H54 (cell line): ENCODE data around the gene PLCL1.

Experiments used
- DNase-seq: peaks from one replicate; pipeline ENCODE4 v3.0.0; 2011; ENCODE audit warnings: low spot score, mixed read lengths; ENCODE audit not compliant: insufficient read length
- FAIRE-seq: peaks from 3 replicates; lab custom pipeline; 2011; peaks lifted over from hg19 to GRCh38; lab: Jason Lieb, UNC
- POLR2A ChIP-seq: IDR thresholded peaks from 2 replicates; pipeline ENCODE4 v1.6.1; 2011; ENCODE audit warnings: low read depth, mild to moderate bottlenecking, low read length

The PLCL1 gene

DNA sequence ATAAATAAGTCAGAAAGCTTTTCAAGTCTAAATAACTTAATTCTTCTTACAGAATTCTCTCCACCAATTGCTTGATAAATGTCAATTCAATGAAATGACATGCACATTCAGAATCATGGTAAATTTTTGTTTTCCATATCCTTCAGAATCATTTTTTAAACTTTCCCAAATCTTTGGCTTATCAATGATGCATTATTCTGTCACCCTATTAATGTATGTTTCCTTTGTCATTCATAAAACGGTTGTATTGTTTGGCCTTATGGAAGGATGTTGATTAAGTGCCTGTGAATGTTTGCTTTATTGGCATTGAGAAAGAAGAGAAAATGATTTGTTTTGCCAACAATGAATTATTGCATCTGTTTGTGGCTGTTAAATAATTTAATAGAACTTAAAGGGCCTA lies 260.9 kb downstream of the PLCL1 start:
- TF ChIP-seq POLR2A: no peak
- DNase-seq (no peak), FAIRE-seq (no peak)

DNA sequence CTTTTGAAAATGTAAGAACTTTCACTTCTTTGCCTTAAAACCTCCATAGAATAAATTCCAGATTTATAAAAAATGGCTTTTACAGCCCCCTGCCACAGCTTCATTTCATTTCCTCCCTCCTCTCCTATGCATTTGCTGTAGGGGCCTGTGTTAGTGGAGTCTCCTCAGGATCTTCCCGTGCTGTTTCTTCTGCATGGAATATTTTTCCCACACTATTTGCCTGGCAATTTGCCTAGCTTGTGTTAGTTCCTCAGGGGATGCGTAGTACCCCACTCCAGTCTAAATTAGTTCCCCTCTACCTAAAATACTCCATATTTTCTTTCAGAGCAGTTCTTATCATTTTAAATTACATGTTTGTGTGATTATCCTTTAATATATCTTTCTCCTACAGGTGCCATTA lies 262.2 kb downstream of the PLCL1 start:
- no peak for TF ChIP-seq POLR2A
- FAIRE-seq (no peak), DNase-seq (no peak)

DNA sequence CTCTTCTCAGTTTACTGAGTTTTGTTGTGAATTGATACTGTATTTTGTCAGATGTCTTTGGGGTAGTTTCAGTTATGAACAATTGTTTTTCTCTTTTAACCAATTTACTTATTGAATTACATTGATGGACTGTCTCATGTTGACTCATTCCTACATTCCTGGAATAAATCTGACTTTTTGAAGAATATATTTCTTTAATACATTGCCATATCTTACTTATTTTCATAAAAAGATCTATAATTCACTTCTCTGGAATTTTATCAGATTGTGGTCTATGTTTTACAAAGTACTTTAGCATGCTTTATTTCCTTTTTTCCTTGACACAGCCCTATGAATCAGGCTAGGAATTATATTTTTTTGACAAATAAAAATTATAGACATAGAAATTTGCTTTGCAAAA lies 268.3 kb downstream of the PLCL1 start:
- FAIRE-seq (no peak), DNase-seq (no peak)
- no peak for TF ChIP-seq POLR2A

DNA sequence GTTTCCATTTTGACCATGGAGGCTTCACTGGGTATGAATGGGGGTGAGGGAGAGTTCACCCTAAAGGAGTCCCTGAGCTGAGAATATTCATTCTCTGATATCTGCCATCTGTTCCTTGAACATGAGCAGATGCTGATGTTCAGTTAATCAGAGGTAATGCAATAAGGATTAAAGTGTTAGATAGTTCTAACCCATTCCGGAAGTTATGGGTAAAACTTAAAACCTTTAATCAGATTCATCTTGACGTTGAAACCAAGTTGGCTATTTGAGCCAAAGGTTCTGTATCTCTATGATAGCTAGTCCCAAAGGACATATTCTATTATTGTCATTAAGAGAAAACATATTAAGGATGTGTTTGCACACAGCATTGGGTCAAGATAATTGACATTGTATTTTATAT lies 268.9 kb downstream of the PLCL1 start:
- FAIRE-seq: no peak

DNA sequence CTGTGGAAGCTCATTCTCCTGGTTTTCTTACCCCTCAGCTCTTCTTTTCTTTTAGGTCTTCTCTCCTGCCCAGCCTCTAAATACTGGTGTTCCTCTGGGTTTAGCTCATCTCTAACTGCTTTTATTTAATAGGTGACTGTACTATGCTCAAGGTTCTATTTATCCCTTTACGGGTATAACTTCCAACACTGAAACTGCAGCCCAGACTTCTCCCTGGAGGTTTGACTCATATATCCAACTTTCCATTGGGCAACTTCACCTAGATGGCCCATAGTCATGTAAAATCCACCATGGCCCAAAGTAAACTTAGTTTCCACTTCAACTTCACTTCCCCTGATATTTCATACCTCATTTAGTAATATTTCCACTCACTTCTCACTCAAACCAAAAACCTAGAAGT lies 273.1 kb downstream of the PLCL1 start:
- no peak for DNase-seq
- FAIRE-seq: no peak
- no peak for TF ChIP-seq POLR2A

More for the DNA sequence above, 268.9 kb downstream of the PLCL1 start:
- DNase-seq: no peak
- TF ChIP-seq POLR2A: no peak

DNA sequence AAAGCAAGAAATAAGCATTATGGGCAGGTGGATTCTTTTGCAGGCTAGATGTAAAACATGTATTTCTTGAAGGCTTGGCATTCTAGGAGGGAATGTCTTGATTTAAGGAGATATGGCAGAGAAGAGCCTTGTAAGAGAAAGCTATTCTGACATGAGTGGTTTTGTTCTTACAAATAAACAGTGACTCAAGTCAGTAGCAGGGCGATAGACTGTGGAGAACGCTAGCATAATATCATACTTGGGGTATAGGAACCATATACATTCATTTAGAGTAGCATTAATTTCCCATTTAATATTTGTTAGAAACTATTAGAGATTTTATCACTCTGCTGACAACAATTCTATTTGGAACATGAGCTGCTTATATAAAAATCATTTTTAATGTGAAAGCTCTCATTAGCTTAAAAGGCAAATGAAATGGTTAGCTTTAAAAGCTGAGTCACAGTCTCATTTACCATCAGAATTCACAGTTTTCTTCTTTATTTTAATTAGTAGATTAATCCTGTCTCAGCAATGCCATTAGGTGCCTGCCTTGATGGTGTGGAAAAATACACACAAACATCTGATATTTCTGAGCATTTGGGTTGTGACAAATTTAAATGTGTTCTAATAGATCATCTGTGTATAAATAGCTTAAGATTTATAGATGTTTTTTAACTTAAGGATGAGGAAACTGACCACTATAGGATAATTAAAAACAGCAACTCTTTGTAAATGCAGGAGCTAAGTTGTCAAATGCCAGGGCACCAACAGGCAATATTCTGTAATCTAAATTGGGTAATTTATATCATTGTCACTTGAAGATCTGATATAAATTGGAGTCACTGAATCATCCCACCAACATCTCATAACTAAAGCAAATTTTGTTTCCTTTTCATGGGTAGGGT lies 276.7 kb downstream of the PLCL1 start:
- FAIRE-seq (no peak), DNase-seq (no peak)
- TF ChIP-seq POLR2A: no peak

DNA sequence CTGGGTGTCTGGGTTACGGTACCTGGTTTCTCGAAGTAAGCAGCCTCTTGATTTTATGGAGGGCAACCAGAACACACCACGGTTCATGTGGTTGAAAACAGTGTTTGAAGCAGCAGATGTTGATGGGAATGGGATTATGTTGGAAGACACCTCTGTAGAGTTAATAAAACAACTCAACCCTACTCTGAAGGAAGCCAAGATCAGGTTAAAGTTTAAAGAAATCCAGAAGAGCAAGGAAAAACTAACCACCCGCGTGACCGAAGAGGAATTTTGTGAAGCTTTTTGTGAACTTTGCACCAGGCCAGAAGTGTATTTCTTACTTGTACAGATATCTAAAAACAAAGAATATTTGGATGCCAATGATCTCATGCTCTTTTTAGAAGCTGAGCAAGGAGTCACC lies 279.8 kb downstream of the PLCL1 start:
- no peak for TF ChIP-seq POLR2A
- FAIRE-seq: no peak
- DNase-seq: no peak

DNA sequence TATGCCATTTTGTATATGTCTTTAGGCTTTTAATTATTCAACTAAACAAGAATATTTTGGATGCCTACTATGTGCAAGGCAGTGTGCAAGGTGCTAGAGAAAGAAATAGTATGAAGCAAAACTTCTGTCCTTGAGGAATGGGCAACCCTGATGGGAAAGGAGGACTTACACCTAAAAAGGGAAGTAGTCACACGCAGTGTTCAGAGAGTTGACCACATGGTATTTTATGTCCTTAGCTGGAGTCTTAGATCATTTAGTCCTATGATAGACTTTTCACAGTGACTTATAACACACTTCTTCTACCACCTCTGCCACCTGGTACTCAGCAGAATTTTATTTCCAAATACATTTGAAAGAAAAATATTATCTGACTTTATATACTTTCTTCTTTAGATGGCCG lies 291.6 kb downstream of the PLCL1 start:
- TF ChIP-seq POLR2A: no peak
- FAIRE-seq: no peak

DNA sequence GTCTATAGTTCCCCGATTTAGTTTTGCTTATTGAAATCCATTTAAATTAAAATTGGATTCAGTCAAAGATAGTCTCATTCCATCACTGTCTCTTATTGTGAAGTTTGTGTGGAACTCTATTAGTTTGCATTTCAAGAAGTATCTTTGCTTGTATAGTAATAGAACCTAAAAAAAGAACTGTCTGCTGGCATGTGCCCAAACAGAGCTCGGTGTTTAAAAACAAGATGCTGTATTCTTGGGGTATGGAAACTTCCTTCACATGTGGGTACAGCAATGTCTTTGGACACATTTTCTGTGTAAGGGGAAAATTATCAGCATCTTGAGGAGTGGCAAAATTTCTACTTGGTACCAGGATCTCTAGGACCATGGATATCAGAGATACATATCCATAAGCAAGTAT lies 292.6 kb downstream of the PLCL1 start:
- no peak for FAIRE-seq
- DNase-seq: no peak
- TF ChIP-seq POLR2A: no peak

More for the DNA sequence above, 291.6 kb downstream of the PLCL1 start:
- DNase-seq: no peak

DNA sequence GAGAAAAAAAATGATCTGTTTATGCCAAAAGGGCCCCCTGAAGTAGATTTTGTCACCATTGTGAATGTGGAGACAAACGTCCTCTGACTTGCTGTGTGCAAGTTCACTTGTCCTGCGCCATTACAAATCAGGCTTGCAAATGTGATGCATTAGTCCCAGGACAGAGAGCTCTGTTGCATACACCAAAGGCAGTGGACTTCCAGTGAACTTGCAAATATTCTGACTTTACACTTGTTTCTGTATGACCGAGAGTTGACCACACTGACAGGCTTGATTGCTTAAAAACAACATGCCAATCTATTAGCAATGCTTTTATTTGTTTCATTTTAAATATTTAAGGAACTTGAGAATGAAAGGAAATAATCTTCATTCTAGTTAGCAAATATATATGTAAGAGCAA lies 293.2 kb downstream of the PLCL1 start:
- no peak for DNase-seq
- no peak for FAIRE-seq
- no peak for TF ChIP-seq POLR2A

DNA sequence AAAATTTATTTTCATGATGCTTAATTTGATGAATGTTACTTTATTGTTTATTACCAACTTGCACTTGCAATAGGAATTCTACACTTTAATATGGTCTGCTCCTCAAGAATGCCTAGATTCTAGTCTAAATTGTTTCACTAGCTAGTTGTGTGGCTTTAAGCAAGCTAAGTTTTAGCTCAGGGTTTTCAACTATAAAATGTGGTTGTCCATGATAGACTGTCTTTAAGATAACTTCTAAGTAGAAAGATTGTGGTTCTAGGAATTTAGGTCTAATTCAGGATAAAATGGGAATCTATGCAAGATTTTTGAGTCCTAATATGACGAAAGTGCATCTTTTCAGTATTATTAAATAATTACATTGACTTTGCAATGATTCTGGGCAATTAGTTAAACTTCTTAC lies 294.0 kb downstream of the PLCL1 start:
- DNase-seq: no peak
- TF ChIP-seq POLR2A: no peak
- FAIRE-seq: no peak

DNA sequence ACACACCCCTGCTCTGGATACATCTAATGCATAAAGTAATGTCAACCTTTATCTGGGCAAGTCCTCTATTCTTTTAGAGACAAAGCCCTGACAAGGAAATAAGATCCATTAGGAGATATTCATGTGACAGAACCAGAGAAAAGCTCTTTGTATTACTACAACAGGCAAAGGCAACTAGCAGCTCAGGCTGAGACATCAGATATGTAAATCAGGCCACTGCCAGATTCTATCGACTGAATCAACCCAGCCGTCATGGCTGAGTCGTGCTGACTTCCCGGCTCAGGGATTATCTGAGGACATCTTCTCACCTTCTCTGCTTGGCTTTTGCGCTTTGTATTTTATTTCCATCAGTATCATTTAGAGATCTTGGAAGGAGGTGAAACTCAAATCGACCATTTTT lies 294.5 kb downstream of the PLCL1 start:
- DNase-seq (no peak), FAIRE-seq (no peak)
- no peak for TF ChIP-seq POLR2A

DNA sequence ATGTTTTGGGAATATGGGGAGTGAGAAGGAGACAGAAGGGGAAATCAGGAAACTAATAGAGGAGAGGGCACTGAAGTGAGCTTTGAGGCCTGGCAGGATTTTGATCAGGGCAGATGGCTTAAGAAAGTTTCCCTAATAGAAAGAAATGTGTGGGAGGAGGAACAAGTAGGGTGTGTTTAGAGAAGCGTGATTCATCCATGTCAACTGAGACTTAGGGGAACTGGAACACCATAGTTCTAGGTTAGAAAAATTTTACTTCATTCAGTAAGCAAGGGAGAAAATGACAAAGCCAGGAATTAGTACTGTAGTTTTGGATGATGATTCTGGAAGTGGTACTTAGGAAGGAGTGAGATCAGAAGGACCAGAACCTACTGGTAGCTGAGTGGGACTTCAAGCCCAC lies 296.0 kb downstream of the PLCL1 start:
- FAIRE-seq (no peak), DNase-seq (no peak)
- no peak for TF ChIP-seq POLR2A

DNA sequence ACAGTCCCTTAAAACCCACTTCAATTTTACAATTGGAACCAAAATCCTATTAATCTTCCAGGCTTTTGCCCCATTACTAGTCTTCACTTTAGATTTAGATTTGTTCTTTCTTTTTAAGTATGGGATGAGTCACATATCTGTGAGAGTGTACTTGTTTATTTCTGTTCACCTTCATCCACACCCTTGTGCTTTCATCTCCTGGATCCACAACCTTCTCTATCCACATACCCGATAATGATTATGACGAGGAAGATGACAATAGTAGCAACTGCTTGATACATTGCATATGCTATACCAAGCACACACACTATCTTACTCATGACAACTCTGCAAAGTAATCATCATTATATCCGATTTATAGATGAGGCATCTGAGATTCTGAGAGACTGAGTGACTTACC lies 297.3 kb downstream of the PLCL1 start:
- FAIRE-seq (no peak), DNase-seq (no peak)
- TF ChIP-seq POLR2A: no peak

DNA sequence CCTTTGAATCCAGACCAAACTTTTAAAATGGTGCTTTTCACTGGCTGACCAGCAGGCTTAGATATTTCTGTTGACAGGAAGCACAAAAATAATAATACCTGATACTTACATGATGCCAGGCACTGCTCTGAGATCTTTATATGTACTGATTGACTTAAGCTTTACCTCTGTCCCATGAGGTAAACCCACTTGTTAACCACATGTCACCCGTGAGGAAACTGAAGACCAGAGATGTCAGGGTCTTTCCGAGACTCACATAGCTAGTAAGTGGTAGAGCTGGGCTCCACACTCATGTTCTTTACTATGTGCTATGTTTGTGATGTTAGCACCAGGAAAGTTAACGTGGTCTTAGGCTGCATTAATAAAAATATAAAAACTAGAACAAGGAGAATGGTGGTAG lies 297.7 kb downstream of the PLCL1 start:
- no peak for FAIRE-seq
- TF ChIP-seq POLR2A: no peak
- DNase-seq: no peak
